ENCODE measurements around the gene IRF2.

Gene IRF2

GRCh38 chr4:184470785-184471110 is 3.6 kb downstream of the IRF2 start:
- TF ChIP-seq, protein P1, sequence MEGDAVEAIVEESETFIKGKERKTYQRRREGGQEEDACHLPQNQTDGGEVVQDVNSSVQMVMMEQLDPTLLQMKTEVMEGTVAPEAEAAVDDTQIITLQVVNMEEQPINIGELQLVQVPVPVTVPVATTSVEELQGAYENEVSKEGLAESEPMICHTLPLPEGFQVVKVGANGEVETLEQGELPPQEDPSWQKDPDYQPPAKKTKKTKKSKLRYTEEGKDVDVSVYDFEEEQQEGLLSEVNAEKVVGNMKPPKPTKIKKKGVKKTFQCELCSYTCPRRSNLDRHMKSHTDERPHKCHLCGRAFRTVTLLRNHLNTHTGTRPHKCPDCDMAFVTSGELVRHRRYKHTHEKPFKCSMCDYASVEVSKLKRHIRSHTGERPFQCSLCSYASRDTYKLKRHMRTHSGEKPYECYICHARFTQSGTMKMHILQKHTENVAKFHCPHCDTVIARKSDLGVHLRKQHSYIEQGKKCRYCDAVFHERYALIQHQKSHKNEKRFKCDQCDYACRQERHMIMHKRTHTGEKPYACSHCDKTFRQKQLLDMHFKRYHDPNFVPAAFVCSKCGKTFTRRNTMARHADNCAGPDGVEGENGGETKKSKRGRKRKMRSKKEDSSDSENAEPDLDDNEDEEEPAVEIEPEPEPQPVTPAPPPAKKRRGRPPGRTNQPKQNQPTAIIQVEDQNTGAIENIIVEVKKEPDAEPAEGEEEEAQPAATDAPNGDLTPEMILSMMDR (IDR thresholded peaks at IDR 0.05; ENCODE audit: low read depth, low read length) = no peak
- no peak for DNase-seq (ENCODE audit: low read depth, low spot score)
- no peak overlapping the region for H3K4me3 ChIP-seq (ENCODE audit: low read depth, low read length)
- in situ Hi-C loops (cut with HindIII; ENCODE audit: low sequenced_read_pairs) = no loop called here

DNA sequence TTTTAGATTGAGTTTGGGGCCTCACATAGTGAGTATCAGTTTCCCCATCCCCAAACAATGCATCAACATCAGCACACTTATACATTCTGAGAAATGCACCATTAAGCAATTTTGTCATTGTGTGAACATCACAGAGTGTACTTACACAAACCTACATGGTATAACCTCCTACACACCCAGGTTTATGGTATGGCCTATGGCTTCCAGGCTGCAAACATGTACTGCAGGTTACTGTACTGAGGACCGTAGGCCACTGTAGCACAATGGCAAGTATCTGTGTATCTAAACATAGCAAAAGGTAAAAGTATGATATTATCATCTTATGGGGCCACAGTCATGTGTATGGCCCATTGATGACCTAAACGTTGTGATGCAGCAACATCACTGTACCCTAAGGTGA is 7.7 kb downstream of the IRF2 start:
- in situ Hi-C loops (cut with HindIII; ENCODE audit: low sequenced_read_pairs) = no loop called here
- TF ChIP-seq, protein P1 (IDR thresholded peaks at IDR 0.05; ENCODE audit: low read depth, low read length) = no peak
- DNase-seq (ENCODE audit: low read depth, low spot score) = no peak
- no peak overlapping the region for H3K4me3 ChIP-seq (ENCODE audit: low read depth, low read length)

- no peak for DNase-seq (ENCODE audit: low read depth, low spot score)
- H3K4me3 ChIP-seq (ENCODE audit: low read depth, low read length) = no peak overlapping the region
- TF ChIP-seq, protein P1 (IDR thresholded peaks at IDR 0.05; ENCODE audit: low read depth, low read length) = no peak
- in situ Hi-C loops (cut with HindIII; ENCODE audit: low sequenced_read_pairs) = no loop called here
Observed at GRCh38 chr4:184464759-184465454, 9.4 kb downstream of the IRF2 start.

GRCh38 chr4:184463856-184464255 is 10.5 kb downstream of the IRF2 start:
- H3K4me3 ChIP-seq (ENCODE audit: low read depth, low read length) = no peak overlapping the region
- TF ChIP-seq, protein P1 (IDR thresholded peaks at IDR 0.05; ENCODE audit: low read depth, low read length) = no peak
- in situ Hi-C loops (cut with HindIII; ENCODE audit: low sequenced_read_pairs) = no loop called here
- DNase-seq (ENCODE audit: low read depth, low spot score) = no peak

- in situ Hi-C loops (cut with HindIII; ENCODE audit: low sequenced_read_pairs) = no loop called here
Observed at GRCh38 chr4:184463158-184463557, 11.2 kb downstream of the IRF2 start.

DNA sequence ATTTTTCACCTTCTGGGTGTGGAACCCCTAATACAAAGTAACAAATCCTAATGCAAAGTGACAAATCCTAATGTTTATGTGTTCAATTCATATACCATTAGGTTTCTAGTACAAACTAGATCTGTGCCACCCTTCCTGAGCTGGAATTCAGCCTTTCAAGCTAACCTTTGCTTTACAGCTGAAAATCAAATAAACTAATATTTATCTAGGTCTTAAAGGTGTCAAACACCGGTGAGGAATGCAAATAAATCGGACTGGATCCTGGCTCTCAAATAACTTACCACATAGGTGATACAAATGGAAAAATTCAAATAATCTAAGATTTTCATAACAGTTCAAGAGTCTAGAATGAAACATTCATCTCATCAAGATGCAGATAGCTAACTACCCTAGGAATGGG is 11.6 kb downstream of the IRF2 start:
- in situ Hi-C loops (cut with HindIII; ENCODE audit: low sequenced_read_pairs) = no loop called here
- no peak overlapping the region for H3K4me3 ChIP-seq (ENCODE audit: low read depth, low read length)
- TF ChIP-seq, protein P1 (IDR thresholded peaks at IDR 0.05; ENCODE audit: low read depth, low read length) = no peak
- DNase-seq (ENCODE audit: low read depth, low spot score) = no peak

More at GRCh38 chr4:184463158-184463557, 11.2 kb downstream of the IRF2 start:
- TF ChIP-seq, protein P1 (IDR thresholded peaks at IDR 0.05; ENCODE audit: low read depth, low read length) = no peak
- H3K4me3 ChIP-seq (ENCODE audit: low read depth, low read length) = no peak overlapping the region
- no peak for DNase-seq (ENCODE audit: low read depth, low spot score)
